Measurements from ENCODE around the gene DPM3.

DNA sequence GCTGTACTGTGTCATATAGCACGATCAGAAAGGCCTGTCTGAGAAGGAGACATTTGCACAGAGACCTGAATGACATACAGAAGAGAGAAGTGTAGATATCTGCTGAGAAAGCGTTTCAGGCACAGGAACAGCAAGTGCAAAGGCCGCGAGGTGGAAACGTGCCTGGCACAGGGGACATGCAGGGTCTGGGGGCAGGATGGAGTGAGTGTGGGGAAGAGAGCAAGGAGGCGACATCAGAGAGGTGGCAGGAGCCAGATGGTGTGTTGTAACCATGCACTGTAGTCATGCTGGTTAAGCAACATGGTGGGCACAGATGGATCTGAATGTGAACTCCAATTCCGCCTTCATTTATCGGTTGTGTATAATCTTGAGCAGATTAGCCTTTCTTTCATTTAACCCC is 19.8 kb upstream of the DPM3 start:
- TF ChIP-seq, protein P1, sequence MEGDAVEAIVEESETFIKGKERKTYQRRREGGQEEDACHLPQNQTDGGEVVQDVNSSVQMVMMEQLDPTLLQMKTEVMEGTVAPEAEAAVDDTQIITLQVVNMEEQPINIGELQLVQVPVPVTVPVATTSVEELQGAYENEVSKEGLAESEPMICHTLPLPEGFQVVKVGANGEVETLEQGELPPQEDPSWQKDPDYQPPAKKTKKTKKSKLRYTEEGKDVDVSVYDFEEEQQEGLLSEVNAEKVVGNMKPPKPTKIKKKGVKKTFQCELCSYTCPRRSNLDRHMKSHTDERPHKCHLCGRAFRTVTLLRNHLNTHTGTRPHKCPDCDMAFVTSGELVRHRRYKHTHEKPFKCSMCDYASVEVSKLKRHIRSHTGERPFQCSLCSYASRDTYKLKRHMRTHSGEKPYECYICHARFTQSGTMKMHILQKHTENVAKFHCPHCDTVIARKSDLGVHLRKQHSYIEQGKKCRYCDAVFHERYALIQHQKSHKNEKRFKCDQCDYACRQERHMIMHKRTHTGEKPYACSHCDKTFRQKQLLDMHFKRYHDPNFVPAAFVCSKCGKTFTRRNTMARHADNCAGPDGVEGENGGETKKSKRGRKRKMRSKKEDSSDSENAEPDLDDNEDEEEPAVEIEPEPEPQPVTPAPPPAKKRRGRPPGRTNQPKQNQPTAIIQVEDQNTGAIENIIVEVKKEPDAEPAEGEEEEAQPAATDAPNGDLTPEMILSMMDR (IDR thresholded peaks at IDR 0.05; ENCODE audit: extremely low read depth in 1 of 2, insufficient read depth in 1 of 2, low read depth in 1 of 2, low read length in 2 of 2) = no peak
- TF ChIP-seq, protein P2, sequence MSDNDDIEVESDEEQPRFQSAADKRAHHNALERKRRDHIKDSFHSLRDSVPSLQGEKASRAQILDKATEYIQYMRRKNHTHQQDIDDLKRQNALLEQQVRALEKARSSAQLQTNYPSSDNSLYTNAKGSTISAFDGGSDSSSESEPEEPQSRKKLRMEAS (IDR thresholded peaks at IDR 0.05; ENCODE audit: insufficient read depth, insufficient read length) = no peak

Data from endothelial cell of umbilical vein (primary cell).